ENCODE measurements around the gene GPR87.
A peak's percentile ranks its signal among the peaks of the same experiment; 100 is the strongest.

The GPR87 gene

GRCh38 chr3:151327571-151328198 is 11.1 kb upstream of the GPR87 start:
- Histone ChIP-seq H3K9ac (ENCODE audit: low read length) (no peak overlapping the region), H3K9me3 (ENCODE audit: low read length) (no peaks in the 10 kb centered on the region), H3K4me3 (ENCODE audit: low read depth, low read length, poor library complexity, severe bottlenecking) (no peak overlapping the region), H3K27me3 (ENCODE audit: insufficient read depth, low read length) (no peaks in the 10 kb centered on the region), H3F3A (ENCODE audit: insufficient read depth, low read length) (no peaks in the 10 kb centered on the region), H3K9me2 (ENCODE audit: low read depth, low read length) (no peaks in the 10 kb centered on the region), H3K36me3 (ENCODE audit: insufficient read depth, low read length) (no peaks in the 10 kb centered on the region), H3K4me1 (ENCODE audit: insufficient read depth, low read length, severe bottlenecking) (peaks cover 8% of the 10 kb centered on the region), H3K27ac (ENCODE audit: low read depth, low read length, poor library complexity, severe bottlenecking) (no peak overlapping the region), H4K20me1 (ENCODE audit: insufficient read depth, low read length) (no peaks in the 10 kb centered on the region), H2AFZ (ENCODE audit: low read length) (no peak overlapping the region), H3K79me2 (ENCODE audit: insufficient read depth, low read length) (no peaks in the 10 kb centered on the region), H3K4me2 (ENCODE audit: low read length) (no peak overlapping the region)
- TF ChIP-seq EZH2 (IDR thresholded peaks at IDR 0.05; ENCODE audit: borderline replicate concordance, low read length), result no peak
- peak; percentile 74 for TF ChIP-seq CTCF (IDR thresholded peaks at IDR 0.05; ENCODE audit: low read length)

GRCh38 chr3:151322511-151322910 is 5.9 kb upstream of the GPR87 start:
- no peaks in the 10 kb centered on the region for H3K79me2 ChIP-seq (ENCODE audit: insufficient read depth, low read length)
- no peak overlapping the region for H3K27ac ChIP-seq (ENCODE audit: low read depth, low read length, poor library complexity, severe bottlenecking)
- no peak for TF ChIP-seq CTCF (IDR thresholded peaks at IDR 0.05; ENCODE audit: low read length)
- TF ChIP-seq EZH2 (IDR thresholded peaks at IDR 0.05; ENCODE audit: borderline replicate concordance, low read length), result no peak
- H3K9ac ChIP-seq (ENCODE audit: low read length), result no peak overlapping the region
- no peaks in the 10 kb centered on the region for H3K9me3 ChIP-seq (ENCODE audit: low read length)
- H2AFZ ChIP-seq (ENCODE audit: low read length), result no peak overlapping the region
- H3K4me1 ChIP-seq (ENCODE audit: insufficient read depth, low read length, severe bottlenecking), result no peaks in the 10 kb centered on the region
- no peaks in the 10 kb centered on the region for H4K20me1 ChIP-seq (ENCODE audit: insufficient read depth, low read length)
- H3K27me3 ChIP-seq (ENCODE audit: insufficient read depth, low read length), result no peaks in the 10 kb centered on the region
- H3K4me3 ChIP-seq (ENCODE audit: low read depth, low read length, poor library complexity, severe bottlenecking), result no peak overlapping the region
- H3K9me2 ChIP-seq (ENCODE audit: low read depth, low read length), result no peaks in the 10 kb centered on the region
- no peak overlapping the region for H3K4me2 ChIP-seq (ENCODE audit: low read length)
- no peaks in the 10 kb centered on the region for H3K36me3 ChIP-seq (ENCODE audit: insufficient read depth, low read length)
- no peaks in the 10 kb centered on the region for H3F3A ChIP-seq (ENCODE audit: insufficient read depth, low read length)

- Histone ChIP-seq H3K4me2 (ENCODE audit: low read length) (no peak overlapping the region), H3K4me1 (ENCODE audit: insufficient read depth, low read length, severe bottlenecking) (no peaks in the 10 kb centered on the region)
- TF ChIP-seq EZH2 (IDR thresholded peaks at IDR 0.05; ENCODE audit: borderline replicate concordance, low read length) (no peak), CTCF (IDR thresholded peaks at IDR 0.05; ENCODE audit: low read length) (no peak)
These were observed 4.9 kb upstream of the GPR87 start for GRCh38 chr3:151321526-151321925.

More at GRCh38 chr3:151321526-151321925, 4.9 kb upstream of the GPR87 start:
- Histone ChIP-seq H3K4me3 (ENCODE audit: low read depth, low read length, poor library complexity, severe bottlenecking) (no peak overlapping the region), H3K36me3 (ENCODE audit: insufficient read depth, low read length) (no peaks in the 10 kb centered on the region), H3K9me2 (ENCODE audit: low read depth, low read length) (no peaks in the 10 kb centered on the region), H4K20me1 (ENCODE audit: insufficient read depth, low read length) (no peaks in the 10 kb centered on the region), H2AFZ (ENCODE audit: low read length) (no peak overlapping the region), H3F3A (ENCODE audit: insufficient read depth, low read length) (no peaks in the 10 kb centered on the region), H3K79me2 (ENCODE audit: insufficient read depth, low read length) (no peaks in the 10 kb centered on the region), H3K27me3 (ENCODE audit: insufficient read depth, low read length) (no peaks in the 10 kb centered on the region), H3K9ac (ENCODE audit: low read length) (no peak overlapping the region), H3K9me3 (ENCODE audit: low read length) (no peaks in the 10 kb centered on the region), H3K27ac (ENCODE audit: low read depth, low read length, poor library complexity, severe bottlenecking) (no peak overlapping the region)

Data from OCI-LY1 (cell line).